ENCODE measurements around the gene INSIG1.

INSIG1 gene

GRCh38 chr7:155326385-155326784, 28.7 kb downstream of the INSIG1 start:
- DNase-seq (ENCODE audit: low read depth) = no peak
- H3K4me3 ChIP-seq (ENCODE audit: control insufficient read depth, low read depth, low read length) = no peak overlapping the region
- no peak for TF ChIP-seq CTCF (IDR thresholded peaks at IDR 0.05; ENCODE audit: control insufficient read depth, insufficient read depth, low read depth, low read length, missing control alignments)

- no peak for TF ChIP-seq CTCF (IDR thresholded peaks at IDR 0.05; ENCODE audit: control insufficient read depth, insufficient read depth, low read depth, low read length, missing control alignments)
- no peak for DNase-seq (ENCODE audit: low read depth)
- H3K4me3 ChIP-seq (ENCODE audit: control insufficient read depth, low read depth, low read length) = no peak overlapping the region
Observed at GRCh38 chr7:155327590-155328320, 30.1 kb downstream of the INSIG1 start.

- TF ChIP-seq CTCF (IDR thresholded peaks at IDR 0.05; ENCODE audit: control insufficient read depth, insufficient read depth, low read depth, low read length, missing control alignments) = no peak
- DNase-seq (ENCODE audit: low read depth) = no peak
- H3K4me3 ChIP-seq (ENCODE audit: control insufficient read depth, low read depth, low read length) = no peak overlapping the region
Observed at GRCh38 chr7:155329225-155329624, 31.5 kb downstream of the INSIG1 start.

- no peak for DNase-seq (ENCODE audit: low read depth)
- no peak for TF ChIP-seq CTCF (IDR thresholded peaks at IDR 0.05; ENCODE audit: control insufficient read depth, insufficient read depth, low read depth, low read length, missing control alignments)
- no peak overlapping the region for H3K4me3 ChIP-seq (ENCODE audit: control insufficient read depth, low read depth, low read length)
Observed at GRCh38 chr7:155331396-155331795, 33.7 kb downstream of the INSIG1 start.

GRCh38 chr7:155333346-155334234, 35.9 kb downstream of the INSIG1 start:
- TF ChIP-seq CTCF (IDR thresholded peaks at IDR 0.05; ENCODE audit: control insufficient read depth, insufficient read depth, low read depth, low read length, missing control alignments) = no peak
- DNase-seq (ENCODE audit: low read depth) = no peak

GRCh38 chr7:155336812-155337602, 39.3 kb downstream of the INSIG1 start:
- TF ChIP-seq CTCF (IDR thresholded peaks at IDR 0.05; ENCODE audit: control insufficient read depth, insufficient read depth, low read depth, low read length, missing control alignments) = no peak
- no peak overlapping the region for H3K4me3 ChIP-seq (ENCODE audit: control insufficient read depth, low read depth, low read length)
- DNase-seq (ENCODE audit: low read depth) = no peak

More at GRCh38 chr7:155333346-155334234, 35.9 kb downstream of the INSIG1 start:
- no peak overlapping the region for H3K4me3 ChIP-seq (ENCODE audit: control insufficient read depth, low read depth, low read length)
